ENCODE results near the gene NFS1.

The NFS1 gene

GRCh38 chr20:35699957-35700624, 939 bp upstream of the NFS1 start:
- H3K36me3 ChIP-seq (ENCODE audit: control insufficient read depth, low read length), result peaks cover 68% of the 10 kb centered on the region

GRCh38 chr20:35698298-35699126, 640 bp downstream of the NFS1 start:
- Histone ChIP-seq H3K79me2 (ENCODE audit: control insufficient read depth, low read length) (peaks cover 37% of the 10 kb centered on the region), H3K9me2 (replicated peaks; ENCODE audit: control insufficient read depth, low read length) (no peaks in the 10 kb centered on the region), H3K4me1 (ENCODE audit: control insufficient read depth, low read length) (peaks cover 29% of the 10 kb centered on the region), H3K27me3 (ENCODE audit: control insufficient read depth, low read length) (no peaks in the 10 kb centered on the region), H3K4me3 (ENCODE audit: low read length) (peak overlapping the region; percentile 97), H3K9me3 (ENCODE audit: control insufficient read depth, insufficient read depth, low read length) (no peaks in the 10 kb centered on the region), H3K4me2 (ENCODE audit: low read length) (peak overlapping the region; percentile 84), H4K20me1 (ENCODE audit: control insufficient read depth, insufficient read depth, low read depth, low read length) (no peaks in the 10 kb centered on the region), H3K36me3 (ENCODE audit: control insufficient read depth, low read length) (peaks cover 56% of the 10 kb centered on the region), H3K27ac (ENCODE audit: low read depth, low read length) (peak overlapping the region; percentile 83), H3F3A (ENCODE audit: control insufficient read depth, insufficient read depth) (peaks cover 36% of the 10 kb centered on the region)
- TF ChIP-seq CTCF (IDR thresholded peaks at IDR 0.05; ENCODE audit: low read depth, low read length, poor library complexity, severe bottlenecking) (no peak), EZH2phosphoT487 (IDR thresholded peaks at IDR 0.05; ENCODE audit: borderline replicate concordance, low read length) (no peak)

More at GRCh38 chr20:35699957-35700624, 939 bp upstream of the NFS1 start:
- Histone ChIP-seq H3K27me3 (ENCODE audit: control insufficient read depth, low read length) (no peaks in the 10 kb centered on the region), H4K20me1 (ENCODE audit: control insufficient read depth, insufficient read depth, low read depth, low read length) (peaks cover 7% of the 10 kb centered on the region; the same call in 1 of the 2 replicates), H3K9me2 (replicated peaks; ENCODE audit: control insufficient read depth, low read length) (no peaks in the 10 kb centered on the region), H3K4me2 (ENCODE audit: low read length) (peak overlapping the region; percentile 84), H3K79me2 (ENCODE audit: control insufficient read depth, low read length) (peaks cover 43% of the 10 kb centered on the region), H3K4me3 (ENCODE audit: low read length) (peak overlapping the region; percentile 97), H3K4me1 (ENCODE audit: control insufficient read depth, low read length) (peaks cover 29% of the 10 kb centered on the region), H3F3A (ENCODE audit: control insufficient read depth, insufficient read depth) (peaks cover 52% of the 10 kb centered on the region), H3K9me3 (ENCODE audit: control insufficient read depth, insufficient read depth, low read length) (no peaks in the 10 kb centered on the region), H3K27ac (ENCODE audit: low read depth, low read length) (peak overlapping the region; percentile 83)
- TF ChIP-seq CTCF (IDR thresholded peaks at IDR 0.05; ENCODE audit: low read depth, low read length, poor library complexity, severe bottlenecking) (no peak), EZH2phosphoT487 (IDR thresholded peaks at IDR 0.05; ENCODE audit: borderline replicate concordance, low read length) (no peak)

DNA sequence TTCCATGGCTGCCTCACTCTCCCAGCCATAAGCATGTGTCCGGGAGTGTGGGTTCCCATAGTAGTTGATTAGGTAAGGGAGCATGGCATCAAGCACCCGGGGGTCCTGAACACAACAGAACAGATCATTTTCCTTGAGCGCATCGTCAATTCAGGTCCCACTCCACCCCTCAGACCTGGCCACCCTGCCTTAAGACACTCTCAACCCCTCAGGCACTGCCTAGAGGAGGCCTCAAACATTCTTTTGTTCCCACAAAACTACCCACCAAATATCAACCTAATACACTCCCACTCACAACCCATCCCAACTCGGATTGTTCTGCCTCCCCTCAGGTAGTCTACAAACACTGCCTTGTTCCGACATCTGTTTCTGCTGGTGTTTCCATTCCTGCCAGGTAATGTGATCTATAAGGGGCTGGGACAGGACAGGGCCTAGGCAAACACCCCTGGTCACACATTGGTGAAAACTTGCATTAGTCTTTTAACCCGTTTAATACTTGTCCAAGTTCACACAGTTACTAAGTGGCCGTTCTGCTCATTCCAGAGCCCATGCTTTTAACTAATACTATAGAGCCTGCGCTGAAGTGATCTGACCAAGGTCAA, 1.4 kb downstream of the NFS1 start:
- H3K9me2 ChIP-seq (replicated peaks; ENCODE audit: control insufficient read depth, low read length), result no peaks in the 10 kb centered on the region
- peak overlapping the region; percentile 97 for H3K4me3 ChIP-seq (ENCODE audit: low read length)
- H3F3A ChIP-seq (ENCODE audit: control insufficient read depth, insufficient read depth), result peaks cover 29% of the 10 kb centered on the region
- H3K27ac ChIP-seq (ENCODE audit: low read depth, low read length), result no peak overlapping the region
- no peaks in the 10 kb centered on the region for H4K20me1 ChIP-seq (ENCODE audit: control insufficient read depth, insufficient read depth, low read depth, low read length)
- H3K36me3 ChIP-seq (ENCODE audit: control insufficient read depth, low read length), result peaks cover 48% of the 10 kb centered on the region
- H3K9me3 ChIP-seq (ENCODE audit: control insufficient read depth, insufficient read depth, low read length), result no peaks in the 10 kb centered on the region
- H3K79me2 ChIP-seq (ENCODE audit: control insufficient read depth, low read length), result peaks cover 37% of the 10 kb centered on the region
- no peaks in the 10 kb centered on the region for H3K27me3 ChIP-seq (ENCODE audit: control insufficient read depth, low read length)
- peaks cover 29% of the 10 kb centered on the region for H3K4me1 ChIP-seq (ENCODE audit: control insufficient read depth, low read length)
- TF ChIP-seq CTCF (IDR thresholded peaks at IDR 0.05; ENCODE audit: low read depth, low read length, poor library complexity, severe bottlenecking), result no peak
- TF ChIP-seq EZH2phosphoT487 (IDR thresholded peaks at IDR 0.05; ENCODE audit: borderline replicate concordance, low read length), result no peak
- H3K4me2 ChIP-seq (ENCODE audit: low read length), result peak overlapping the region; percentile 84

All from DOHH2 (cell line).